Measurements from ENCODE around the gene PSMC3IP. TPM values are rescaled to one million over a fixed set of nuclear protein-coding genes. Genes with fewer than 3 reads are reported as not detected.
"Not testable (repeated sequence)": the region's sequence is repeated elsewhere in the genome, so short reads cannot be mapped to it uniquely, and the experiment has no call there.

PSMC3IP gene
- total and polyA plus RNA-seq, 4 donors = 0.58 to 3.0 (median 1.1) TPM

DNA sequence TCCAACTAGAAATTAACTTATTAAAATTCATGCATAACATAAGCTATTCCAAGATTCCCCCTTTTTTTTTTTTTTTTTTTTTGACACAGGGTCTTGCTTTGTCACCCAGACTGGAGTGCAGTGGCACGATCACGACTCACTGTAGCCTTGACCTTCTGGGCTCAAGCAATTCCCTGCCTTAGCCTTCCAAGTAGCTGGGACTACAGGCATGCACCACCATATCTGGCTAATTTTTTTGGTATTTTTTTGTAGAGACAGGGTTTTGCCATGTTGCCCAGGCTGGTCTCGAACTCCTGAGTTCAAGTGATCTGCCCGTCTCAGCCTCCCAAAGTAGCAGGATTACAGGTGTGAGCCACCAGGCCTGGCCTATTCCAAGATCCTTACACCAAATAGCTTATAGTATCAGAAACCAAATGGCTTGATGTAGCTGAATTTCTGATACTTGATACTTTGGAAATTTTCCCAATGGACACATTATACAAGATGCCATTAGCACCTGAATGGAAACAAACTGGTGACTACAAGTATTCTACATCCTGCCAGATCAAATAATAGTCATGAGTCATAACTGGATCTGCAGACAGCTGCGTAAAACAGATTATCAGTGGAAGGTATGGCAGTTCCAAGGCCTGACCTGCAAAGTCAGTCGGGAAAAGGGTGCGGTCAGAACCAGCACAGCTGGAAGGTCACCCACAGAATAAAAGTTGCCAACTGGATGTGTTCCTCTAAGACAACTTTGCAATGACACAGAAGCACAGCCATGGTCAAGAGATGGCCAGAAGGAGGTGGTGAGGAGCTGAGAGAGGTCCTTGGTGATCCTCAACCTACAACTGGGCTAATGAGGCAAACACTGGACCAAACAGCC is 46.4 kb upstream of the PSMC3IP start:
- H3K27ac ChIP-seq (ENCODE audit: low read depth in 1 of 2, low read length in 2 of 2) = no peak overlapping the region
- peak; percentile 62 for DNase-seq (ENCODE audit: low spot score)
- H3K4me3 ChIP-seq (ENCODE audit: low read depth in 1 of 3, low read length in 3 of 3) = no peak overlapping the region
- H3K36me3 ChIP-seq (ENCODE audit: control insufficient read depth in 4 of 4, insufficient read depth in 3 of 4, low read depth in 1 of 4, low read length in 3 of 4) = no peaks in the 10 kb centered on the region
- no peaks in the 10 kb centered on the region for H3K9me3 ChIP-seq (ENCODE audit: control insufficient read depth in 4 of 4, low read length in 3 of 4)
- H3K4me1 ChIP-seq (ENCODE audit: control insufficient read depth in 4 of 4, insufficient read depth in 4 of 4, low read length in 3 of 4) = peaks cover 0 to 3% (median 2%) of the 10 kb centered on the region in 4 donors
- TF ChIP-seq EGR1 (IDR thresholded peaks at IDR 0.05; ENCODE audit: low read depth in 2 of 2) (no peak), YY1 (IDR thresholded peaks at IDR 0.05) (no peak), SP1 (IDR thresholded peaks at IDR 0.05) (no peak), RXRA (IDR thresholded peaks at IDR 0.05) (no peak), JUND (IDR thresholded peaks at IDR 0.05) (no peak), RAD21 (IDR thresholded peaks at IDR 0.05) (no peak)
- TF ChIP-seq, protein P1, sequence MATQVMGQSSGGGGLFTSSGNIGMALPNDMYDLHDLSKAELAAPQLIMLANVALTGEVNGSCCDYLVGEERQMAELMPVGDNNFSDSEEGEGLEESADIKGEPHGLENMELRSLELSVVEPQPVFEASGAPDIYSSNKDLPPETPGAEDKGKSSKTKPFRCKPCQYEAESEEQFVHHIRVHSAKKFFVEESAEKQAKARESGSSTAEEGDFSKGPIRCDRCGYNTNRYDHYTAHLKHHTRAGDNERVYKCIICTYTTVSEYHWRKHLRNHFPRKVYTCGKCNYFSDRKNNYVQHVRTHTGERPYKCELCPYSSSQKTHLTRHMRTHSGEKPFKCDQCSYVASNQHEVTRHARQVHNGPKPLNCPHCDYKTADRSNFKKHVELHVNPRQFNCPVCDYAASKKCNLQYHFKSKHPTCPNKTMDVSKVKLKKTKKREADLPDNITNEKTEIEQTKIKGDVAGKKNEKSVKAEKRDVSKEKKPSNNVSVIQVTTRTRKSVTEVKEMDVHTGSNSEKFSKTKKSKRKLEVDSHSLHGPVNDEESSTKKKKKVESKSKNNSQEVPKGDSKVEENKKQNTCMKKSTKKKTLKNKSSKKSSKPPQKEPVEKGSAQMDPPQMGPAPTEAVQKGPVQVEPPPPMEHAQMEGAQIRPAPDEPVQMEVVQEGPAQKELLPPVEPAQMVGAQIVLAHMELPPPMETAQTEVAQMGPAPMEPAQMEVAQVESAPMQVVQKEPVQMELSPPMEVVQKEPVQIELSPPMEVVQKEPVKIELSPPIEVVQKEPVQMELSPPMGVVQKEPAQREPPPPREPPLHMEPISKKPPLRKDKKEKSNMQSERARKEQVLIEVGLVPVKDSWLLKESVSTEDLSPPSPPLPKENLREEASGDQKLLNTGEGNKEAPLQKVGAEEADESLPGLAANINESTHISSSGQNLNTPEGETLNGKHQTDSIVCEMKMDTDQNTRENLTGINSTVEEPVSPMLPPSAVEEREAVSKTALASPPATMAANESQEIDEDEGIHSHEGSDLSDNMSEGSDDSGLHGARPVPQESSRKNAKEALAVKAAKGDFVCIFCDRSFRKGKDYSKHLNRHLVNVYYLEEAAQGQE (IDR thresholded peaks at IDR 0.05) = no peak
- TF ChIP-seq, protein P2, sequence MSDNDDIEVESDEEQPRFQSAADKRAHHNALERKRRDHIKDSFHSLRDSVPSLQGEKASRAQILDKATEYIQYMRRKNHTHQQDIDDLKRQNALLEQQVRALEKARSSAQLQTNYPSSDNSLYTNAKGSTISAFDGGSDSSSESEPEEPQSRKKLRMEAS (IDR thresholded peaks at IDR 0.05) = no peak
- TF ChIP-seq, protein P3, sequence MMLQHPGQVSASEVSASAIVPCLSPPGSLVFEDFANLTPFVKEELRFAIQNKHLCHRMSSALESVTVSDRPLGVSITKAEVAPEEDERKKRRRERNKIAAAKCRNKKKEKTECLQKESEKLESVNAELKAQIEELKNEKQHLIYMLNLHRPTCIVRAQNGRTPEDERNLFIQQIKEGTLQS (IDR thresholded peaks at IDR 0.05) = no peak
- H3K9ac ChIP-seq (ENCODE audit: low read depth in 1 of 2, low read length in 2 of 2) = no peak overlapping the region
- no peaks in the 10 kb centered on the region for H3K27me3 ChIP-seq (ENCODE audit: control insufficient read depth in 4 of 4, insufficient read depth in 4 of 4, low read length in 3 of 4)
- WGBS = 90% methylated on average over 7 of the region's 7 CpGs

DNA sequence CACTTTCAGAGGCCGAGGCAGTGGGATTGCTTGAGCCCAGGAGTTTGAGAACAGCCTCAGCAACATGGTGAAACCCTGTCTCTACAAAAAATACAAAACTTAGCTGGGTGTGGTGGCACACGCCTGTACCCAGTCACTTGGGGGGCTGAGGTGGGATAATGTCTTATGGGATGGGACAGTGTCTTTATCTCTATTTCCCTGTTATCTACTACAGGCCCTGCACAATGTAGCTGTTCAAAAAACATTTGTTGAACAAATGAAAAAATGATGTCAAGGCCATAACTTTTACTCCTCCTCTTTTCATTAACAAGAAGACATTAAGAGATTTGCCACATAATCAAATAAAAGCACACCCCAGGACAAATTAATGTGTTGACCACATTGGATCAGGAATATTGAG is 45.7 kb upstream of the PSMC3IP start:
- DNase-seq (ENCODE audit: low spot score) = no peak
- Histone ChIP-seq H3K4me1 (ENCODE audit: control insufficient read depth in 4 of 4, insufficient read depth in 4 of 4, low read length in 3 of 4) (peaks cover 0 to 10% (median 8%) of the 10 kb centered on the region in 4 donors), H3K27me3 (ENCODE audit: control insufficient read depth in 4 of 4, insufficient read depth in 4 of 4, low read length in 3 of 4) (no peaks in the 10 kb centered on the region), H3K9me3 (ENCODE audit: control insufficient read depth in 4 of 4, low read length in 3 of 4) (no peaks in the 10 kb centered on the region), H3K36me3 (ENCODE audit: control insufficient read depth in 4 of 4, insufficient read depth in 3 of 4, low read depth in 1 of 4, low read length in 3 of 4) (no peaks in the 10 kb centered on the region), H3K9ac (ENCODE audit: low read depth in 1 of 2, low read length in 2 of 2) (no peak overlapping the region), H3K4me3 (ENCODE audit: low read depth in 1 of 3, low read length in 3 of 3) (no peak overlapping the region), H3K27ac (ENCODE audit: low read depth in 1 of 2, low read length in 2 of 2) (no peak overlapping the region)
- no peak for TF ChIP-seq NR2F2 (IDR thresholded peaks at IDR 0.05)
- TF ChIP-seq, protein P1 (IDR thresholded peaks at IDR 0.05) = no peak
- WGBS = 95% methylated on average over 2 of the region's 2 CpGs

DNA sequence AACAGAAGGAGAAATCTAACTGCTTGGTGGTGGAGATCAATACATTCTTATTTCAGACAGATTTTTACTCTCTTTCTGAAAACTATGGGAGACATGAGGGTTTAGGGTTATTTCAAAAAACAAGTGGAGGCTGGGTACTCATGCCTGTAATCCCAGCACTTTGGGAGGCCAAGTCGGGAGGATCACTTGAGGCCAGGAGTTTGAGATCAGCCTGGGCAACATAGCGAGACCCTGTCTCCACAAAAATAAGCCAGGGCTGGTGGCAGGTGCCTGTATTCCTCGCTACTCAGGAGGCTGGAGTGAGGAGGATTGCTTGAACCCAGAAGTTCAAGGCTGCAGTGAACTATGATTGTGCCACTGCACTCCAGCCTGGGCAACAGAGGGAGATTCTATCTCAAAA is 44.5 kb upstream of the PSMC3IP start:
- not testable (repeated sequence) for H3K9ac ChIP-seq (ENCODE audit: low read depth in 1 of 2, low read length in 2 of 2); H3K4me3 ChIP-seq (ENCODE audit: low read depth in 1 of 3, low read length in 3 of 3); H3K36me3 ChIP-seq (ENCODE audit: control insufficient read depth in 4 of 4, insufficient read depth in 3 of 4, low read depth in 1 of 4, low read length in 3 of 4); H3K27ac ChIP-seq (ENCODE audit: low read depth in 1 of 2, low read length in 2 of 2); DNase-seq (ENCODE audit: low spot score); H3K9me3 ChIP-seq (ENCODE audit: control insufficient read depth in 4 of 4, low read length in 3 of 4); H3K27me3 ChIP-seq (ENCODE audit: control insufficient read depth in 4 of 4, insufficient read depth in 4 of 4, low read length in 3 of 4)
- WGBS = 97% methylated on average over 3 of the region's 3 CpGs
- peaks cover 0 to 13% (median 10%) of the 10 kb centered on the region in 4 donors for H3K4me1 ChIP-seq (ENCODE audit: control insufficient read depth in 4 of 4, insufficient read depth in 4 of 4, low read length in 3 of 4)
